Liver (tissue), 3 donors: ENCODE data around the gene MYBPC3.

ENCODE experiments used
- ATF3 ChIP-seq: IDR thresholded peaks from 2 replicates; pipeline ENCODE4 v1.6.1; 2016; ENCODE audit warnings: antibody characterized with exemption
- CTCF ChIP-seq: fragments of 150-350 bp; IDR thresholded peaks from 2 replicates; pipeline ENCODE4 v1.5.1; 2017; ENCODE audit warnings: improper control_type of control experiment, low read depth, low read length; ENCODE audit not compliant: missing input control
- EGR1 ChIP-seq, 2 donors: IDR thresholded peaks; 2 replicates each; pipeline ENCODE4 v1.6.1; 2016 to 2018; ENCODE audit warnings: antibody characterized with exemption in 2 of 2, low read depth in 2 of 2
- FOXA1 ChIP-seq: IDR thresholded peaks from 2 replicates; pipeline ENCODE4 v1.6.1; 2016; ENCODE audit warnings: antibody characterized with exemption
- GABPA ChIP-seq, 2 donors: IDR thresholded peaks in 1 of 2; conservative IDR thresholded peaks in 1 of 2; 2 replicates each; pipeline ENCODE4 v1.6.1; 2016; ENCODE audit warnings: antibody characterized with exemption in 2 of 2, mild to moderate bottlenecking in 1 of 2, moderate library complexity in 1 of 2
- JUND ChIP-seq, 2 donors: IDR thresholded peaks; 2 replicates each; pipeline ENCODE4 v1.6.1; 2016; ENCODE audit warnings: antibody characterized with exemption in 2 of 2
- MAX ChIP-seq: IDR thresholded peaks from 2 replicates; pipeline ENCODE4 v1.6.1; 2016; ENCODE audit warnings: antibody characterized with exemption
- NR2F2 ChIP-seq: IDR thresholded peaks from 2 replicates; pipeline ENCODE4 v1.6.1; 2016; ENCODE audit warnings: antibody characterized with exemption
- RAD21 ChIP-seq, 2 donors: IDR thresholded peaks; 2 replicates each; pipeline ENCODE4 v1.6.1; 2016; ENCODE audit warnings: antibody characterized with exemption in 2 of 2, mild to moderate bottlenecking in 2 of 2
- RXRA ChIP-seq, 2 donors: IDR thresholded peaks; 2 replicates each; pipeline ENCODE4 v1.6.1; 2017 to 2018; ENCODE audit warnings: antibody characterized with exemption in 2 of 2, mild to moderate bottlenecking in 1 of 2
- SP1 ChIP-seq: IDR thresholded peaks from 2 replicates; pipeline ENCODE4 v1.6.1; 2018; ENCODE audit warnings: antibody characterized with exemption, mild to moderate bottlenecking
- TAF1 ChIP-seq: conservative IDR thresholded peaks from 2 replicates; pipeline ENCODE4 v1.6.1; 2016; ENCODE audit warnings: antibody characterized with exemption, mild to moderate bottlenecking
- YY1 ChIP-seq: IDR thresholded peaks from 2 replicates; pipeline ENCODE4 v1.6.1; 2016; ENCODE audit warnings: antibody characterized with exemption, mild to moderate bottlenecking
- TF ChIP-seq, protein P1 (sequence below): IDR thresholded peaks from 2 replicates; pipeline ENCODE4 v1.6.1; 2016; ENCODE audit warnings: antibody characterized with exemption, mild to moderate bottlenecking
- donor health status: healthy.
- donor health status: healthy.

DNA sequence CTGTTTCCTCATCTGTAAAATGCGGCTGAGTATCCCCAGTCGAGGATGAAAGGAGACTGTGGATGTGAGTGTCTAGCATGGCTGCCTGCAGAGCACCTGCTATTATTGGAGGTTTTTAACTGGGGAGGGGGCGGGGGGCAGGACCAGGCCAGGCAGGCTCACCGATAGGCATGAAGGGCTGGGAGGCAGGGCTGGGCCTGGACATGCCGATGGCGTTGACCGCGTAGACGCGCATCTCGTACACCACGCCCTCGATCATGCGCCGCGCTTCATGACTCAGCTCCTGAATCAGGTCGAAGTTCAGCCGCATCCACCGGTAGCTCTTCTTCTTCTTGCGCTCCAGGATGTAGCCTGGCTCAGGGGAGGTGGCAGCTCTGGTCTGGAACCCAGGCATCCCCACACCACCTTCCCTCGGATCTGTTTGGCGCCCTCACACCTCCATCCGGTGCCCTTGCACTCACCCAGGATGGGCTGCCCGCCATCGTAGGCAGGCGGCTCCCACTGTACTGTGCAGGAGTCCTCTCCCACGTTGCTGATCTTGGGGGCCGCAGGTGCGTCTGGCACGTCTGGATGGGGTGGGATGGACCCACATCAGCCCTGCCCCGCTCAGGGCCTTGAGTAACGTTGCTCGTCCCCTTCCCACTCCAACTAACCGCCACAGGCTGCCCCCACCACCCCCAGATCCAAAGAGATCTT lies 15.1 kb downstream of the MYBPC3 start:
- TF ChIP-seq RXRA (IDR thresholded peaks at IDR 0.05) (no peak), CTCF (no peak), RAD21 (IDR thresholded peaks at IDR 0.05) (no peak), JUND (IDR thresholded peaks at IDR 0.05) (no peak), GABPA (IDR thresholded peaks at IDR 0.05 in 1 of 2, conservative IDR thresholded peaks at IDR 0.05 in 1 of 2) (no peak), SP1 (no peak), YY1 (no peak), ATF3 (no peak), NR2F2 (no peak), MAX (no peak), EGR1 (IDR thresholded peaks at IDR 0.05; ENCODE audit: low read depth in 2 of 2) (no peak), TAF1 (no peak), FOXA1 (no peak)
- TF ChIP-seq, protein P1, sequence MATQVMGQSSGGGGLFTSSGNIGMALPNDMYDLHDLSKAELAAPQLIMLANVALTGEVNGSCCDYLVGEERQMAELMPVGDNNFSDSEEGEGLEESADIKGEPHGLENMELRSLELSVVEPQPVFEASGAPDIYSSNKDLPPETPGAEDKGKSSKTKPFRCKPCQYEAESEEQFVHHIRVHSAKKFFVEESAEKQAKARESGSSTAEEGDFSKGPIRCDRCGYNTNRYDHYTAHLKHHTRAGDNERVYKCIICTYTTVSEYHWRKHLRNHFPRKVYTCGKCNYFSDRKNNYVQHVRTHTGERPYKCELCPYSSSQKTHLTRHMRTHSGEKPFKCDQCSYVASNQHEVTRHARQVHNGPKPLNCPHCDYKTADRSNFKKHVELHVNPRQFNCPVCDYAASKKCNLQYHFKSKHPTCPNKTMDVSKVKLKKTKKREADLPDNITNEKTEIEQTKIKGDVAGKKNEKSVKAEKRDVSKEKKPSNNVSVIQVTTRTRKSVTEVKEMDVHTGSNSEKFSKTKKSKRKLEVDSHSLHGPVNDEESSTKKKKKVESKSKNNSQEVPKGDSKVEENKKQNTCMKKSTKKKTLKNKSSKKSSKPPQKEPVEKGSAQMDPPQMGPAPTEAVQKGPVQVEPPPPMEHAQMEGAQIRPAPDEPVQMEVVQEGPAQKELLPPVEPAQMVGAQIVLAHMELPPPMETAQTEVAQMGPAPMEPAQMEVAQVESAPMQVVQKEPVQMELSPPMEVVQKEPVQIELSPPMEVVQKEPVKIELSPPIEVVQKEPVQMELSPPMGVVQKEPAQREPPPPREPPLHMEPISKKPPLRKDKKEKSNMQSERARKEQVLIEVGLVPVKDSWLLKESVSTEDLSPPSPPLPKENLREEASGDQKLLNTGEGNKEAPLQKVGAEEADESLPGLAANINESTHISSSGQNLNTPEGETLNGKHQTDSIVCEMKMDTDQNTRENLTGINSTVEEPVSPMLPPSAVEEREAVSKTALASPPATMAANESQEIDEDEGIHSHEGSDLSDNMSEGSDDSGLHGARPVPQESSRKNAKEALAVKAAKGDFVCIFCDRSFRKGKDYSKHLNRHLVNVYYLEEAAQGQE, result no peak
